HepG2 (cell line): Measurements from ENCODE around the gene DNAJB2. TPM values are rescaled to one million over a fixed set of nuclear protein-coding genes. Genes with fewer than 3 reads are reported as not detected.

ENCODE experiments used
- CEBPG ChIP-seq: IDR thresholded peaks from 2 replicates; pipeline ENCODE4 v1.6.1; 2016
- FLYWCH1 ChIP-seq: sonication (generic); formaldehyde crosslinking; IDR thresholded peaks from 2 replicates; pipeline ENCODE4 v1.8.1; 2023; ENCODE audit warnings: mild to moderate bottlenecking, missing genetic modification reagents
- HOXA5 ChIP-seq: sonication (generic); formaldehyde crosslinking; IDR thresholded peaks from 2 replicates; pipeline ENCODE4 v1.4.0; 2020; ENCODE audit warnings: missing genetic modification reagents
- KAT2B ChIP-seq: fragments of 150-350 bp; IDR thresholded peaks from 2 replicates; pipeline ENCODE4 v1.6.1; 2014; ENCODE audit warnings: low read depth, low read length, borderline replicate concordance
- NFE2 ChIP-seq: sonication (generic); formaldehyde crosslinking; IDR thresholded peaks from 2 replicates; pipeline ENCODE4 v1.4.0; 2020; ENCODE audit warnings: missing genetic modification reagents
- NKX3-1 ChIP-seq: sonication (generic); formaldehyde crosslinking; IDR thresholded peaks from 2 replicates; pipeline ENCODE4 v1.5.0; 2020; ENCODE audit warnings: missing genetic modification reagents
- SAP130 ChIP-seq: IDR thresholded peaks from 2 replicates; pipeline ENCODE4 v1.6.1; 2016; ENCODE audit warnings: low read depth
- SP2 ChIP-seq: sonication (generic); formaldehyde crosslinking; IDR thresholded peaks from 2 replicates; pipeline ENCODE4 v1.5.1; 2020; ENCODE audit warnings: mild to moderate bottlenecking, missing genetic modification reagents
- THAP8 ChIP-seq: sonication (generic); formaldehyde crosslinking; IDR thresholded peaks from 2 replicates; pipeline ENCODE4 v1.5.1; 2020; ENCODE audit warnings: missing genetic modification reagents, mild to moderate bottlenecking, borderline replicate concordance
- THAP9 ChIP-seq: sonication (generic); formaldehyde crosslinking; IDR thresholded peaks from 2 replicates; pipeline ENCODE4; 2020; ENCODE audit warnings: missing genetic modification reagents, mild to moderate bottlenecking, borderline replicate concordance
- YY1 ChIP-seq: IDR thresholded peaks from 2 replicates; pipeline ENCODE4 v1.6.1; 2011; ENCODE audit warnings: low read length, low read depth, moderate library complexity, mild to moderate bottlenecking; ENCODE audit not compliant: insufficient read depth, insufficient replicate concordance
- ZFP82 ChIP-seq: sonication (generic); formaldehyde crosslinking; IDR thresholded peaks from 2 replicates; pipeline ENCODE4 v1.5.1; 2020; ENCODE audit warnings: mild to moderate bottlenecking, missing genetic modification reagents, borderline replicate concordance
- ZNF230 ChIP-seq: sonication (generic); formaldehyde crosslinking; IDR thresholded peaks from 2 replicates; pipeline ENCODE4 v1.4.0; 2020; ENCODE audit warnings: mild to moderate bottlenecking, missing genetic modification reagents
- ZNF256 ChIP-seq: sonication (generic); formaldehyde crosslinking; conservative IDR thresholded peaks from 2 replicates; pipeline ENCODE4 v1.4.0; 2020; ENCODE audit warnings: missing genetic modification reagents
- ZNF543 ChIP-seq: sonication (generic); formaldehyde crosslinking; IDR thresholded peaks from 2 replicates; pipeline ENCODE4 v1.4.0; 2020; ENCODE audit warnings: mild to moderate bottlenecking, missing genetic modification reagents
- polyA plus RNA-seq, 8 experiments: library from polyadenylated mRNA; depleted of rRNA in 3 of 8; stranded (reverse) in 7 of 8; unstranded in 1 of 8; fragments of >200 nt; fragmentation: Illumina TruSeq in 4 of 8; extraction: Trizol in 4 of 8; gene quantifications; 2 replicates each; pipeline versions ENCODE4 v1.2.1 to v1.2.3, GENCODE V29; 2011 to 2016; ENCODE audit warnings: low read depth in 4 of 8, missing spikeins in 1 of 8, mixed read lengths in 1 of 8; ENCODE audit not compliant: insufficient read depth in 1 of 8
- total RNA-seq, 5 experiments: library from RNA; depleted of rRNA; stranded (reverse); fragments of >200 nt; fragmentation: Illumina TruSeq; extraction: Trizol; gene quantifications; 2 replicates each; pipeline ENCODE4 v1.2.3, GENCODE V29; 2016; ENCODE audit warnings: low read depth in 1 of 5
- TF ChIP-seq, protein P1 (sequence below): sonication (generic); formaldehyde crosslinking; IDR thresholded peaks from 2 replicates; pipeline ENCODE4 v1.4.0; 2020; ENCODE audit warnings: mild to moderate bottlenecking, missing genetic modification reagents, borderline replicate concordance
- TF ChIP-seq, protein P2 (sequence below): sonication (generic); formaldehyde crosslinking; IDR thresholded peaks from 2 replicates; pipeline ENCODE4 v1.4.0; 2020; ENCODE audit warnings: mild to moderate bottlenecking, missing genetic modification reagents

The DNAJB2 gene
- total and polyA plus RNA-seq, 2 of the 13 experiments (the other 11 are each of a cell fraction or from before 2014, with no cell fraction given): 21.3 to 31.1 TPM

DNA sequence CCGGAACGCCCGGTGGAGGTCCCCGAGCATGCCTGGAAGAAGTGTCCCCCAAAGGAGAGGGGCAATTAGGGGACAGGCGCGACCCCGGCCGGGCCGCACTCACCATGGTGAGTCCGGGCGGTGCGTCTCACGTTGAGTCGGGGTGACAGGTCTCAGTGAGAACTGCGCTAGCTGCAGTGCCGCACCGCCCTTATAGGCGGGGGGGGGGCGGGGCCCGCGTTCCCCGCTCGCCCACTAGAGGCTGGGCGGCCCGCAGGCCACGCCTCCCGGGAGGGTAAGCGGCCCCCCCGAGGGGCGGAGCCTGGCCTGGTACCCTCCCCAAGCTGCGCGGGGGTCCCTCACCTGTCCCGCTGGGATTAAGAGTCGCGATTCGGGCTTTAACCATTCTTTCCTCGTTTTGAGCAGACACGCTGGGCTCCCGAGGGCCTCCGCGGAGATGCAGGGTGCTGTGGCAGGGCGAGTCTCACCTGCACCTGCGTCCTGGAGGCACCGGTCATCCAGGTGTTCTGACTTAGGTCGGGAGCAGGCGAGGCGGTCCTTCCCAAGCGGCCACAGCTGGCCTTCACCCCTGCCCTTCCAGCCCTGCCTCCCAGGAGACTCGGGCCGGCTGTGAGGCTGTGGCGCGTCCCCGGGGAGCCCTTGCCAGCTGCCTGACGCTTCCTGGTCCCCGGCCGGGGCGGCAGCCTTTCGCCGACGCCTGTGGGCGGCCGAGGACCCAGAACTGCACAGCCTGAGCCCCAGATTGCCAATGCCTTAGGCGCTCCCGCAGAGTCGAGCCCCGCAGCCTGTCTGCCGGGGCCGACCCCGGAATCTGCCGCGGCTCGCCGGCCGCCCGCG lies 25.2 kb upstream of the DNAJB2 start, which contains the start of gene TUBA4A (continued):
- TF ChIP-seq, protein P1, sequence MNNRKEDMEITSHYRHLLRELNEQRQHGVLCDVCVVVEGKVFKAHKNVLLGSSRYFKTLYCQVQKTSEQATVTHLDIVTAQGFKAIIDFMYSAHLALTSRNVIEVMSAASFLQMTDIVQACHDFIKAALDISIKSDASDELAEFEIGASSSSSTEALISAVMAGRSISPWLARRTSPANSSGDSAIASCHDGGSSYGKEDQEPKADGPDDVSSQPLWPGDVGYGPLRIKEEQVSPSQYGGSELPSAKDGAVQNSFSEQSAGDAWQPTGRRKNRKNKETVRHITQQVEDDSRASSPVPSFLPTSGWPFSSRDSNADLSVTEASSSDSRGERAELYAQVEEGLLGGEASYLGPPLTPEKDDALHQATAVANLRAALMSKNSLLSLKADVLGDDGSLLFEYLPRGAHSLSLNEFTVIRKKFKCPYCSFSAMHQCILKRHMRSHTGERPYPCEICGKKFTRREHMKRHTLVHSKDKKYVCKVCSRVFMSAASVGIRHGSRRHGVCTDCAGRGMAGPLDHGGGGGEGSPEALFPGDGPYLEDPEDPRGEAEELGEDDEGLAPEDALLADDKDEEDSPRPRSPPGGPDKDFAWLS (CRISPR knock-in tag): peak; percentile 88
- TF ChIP-seq YY1 (peak; percentile 54), NFE2 (CRISPR knock-in tag) (no peak), KAT2B (no peak), SP2 (CRISPR knock-in tag) (no peak), ZNF256 (CRISPR knock-in tag) (no peak), ZFP82 (CRISPR knock-in tag) (no peak), THAP8 (CRISPR knock-in tag) (no peak), CEBPG (CRISPR knock-in tag) (no peak), ZNF543 (CRISPR knock-in tag) (0 out of 2 replicates have a peak, but pooled peaks have one; percentile 47), SAP130 (CRISPR knock-in tag) (peak; percentile 61), FLYWCH1 (CRISPR knock-in tag) (no peak), ZNF230 (CRISPR knock-in tag) (no peak; the same call in 1 of the 2 replicates), THAP9 (CRISPR knock-in tag) (no peak; the same call in 1 of the 2 replicates), NKX3-1 (CRISPR knock-in tag) (0 out of 2 replicates have a peak, but pooled peaks have one; percentile 21), HOXA5 (CRISPR knock-in tag) (0 out of 2 replicates have a peak, but pooled peaks have one; percentile 49)
- TF ChIP-seq, protein P2, sequence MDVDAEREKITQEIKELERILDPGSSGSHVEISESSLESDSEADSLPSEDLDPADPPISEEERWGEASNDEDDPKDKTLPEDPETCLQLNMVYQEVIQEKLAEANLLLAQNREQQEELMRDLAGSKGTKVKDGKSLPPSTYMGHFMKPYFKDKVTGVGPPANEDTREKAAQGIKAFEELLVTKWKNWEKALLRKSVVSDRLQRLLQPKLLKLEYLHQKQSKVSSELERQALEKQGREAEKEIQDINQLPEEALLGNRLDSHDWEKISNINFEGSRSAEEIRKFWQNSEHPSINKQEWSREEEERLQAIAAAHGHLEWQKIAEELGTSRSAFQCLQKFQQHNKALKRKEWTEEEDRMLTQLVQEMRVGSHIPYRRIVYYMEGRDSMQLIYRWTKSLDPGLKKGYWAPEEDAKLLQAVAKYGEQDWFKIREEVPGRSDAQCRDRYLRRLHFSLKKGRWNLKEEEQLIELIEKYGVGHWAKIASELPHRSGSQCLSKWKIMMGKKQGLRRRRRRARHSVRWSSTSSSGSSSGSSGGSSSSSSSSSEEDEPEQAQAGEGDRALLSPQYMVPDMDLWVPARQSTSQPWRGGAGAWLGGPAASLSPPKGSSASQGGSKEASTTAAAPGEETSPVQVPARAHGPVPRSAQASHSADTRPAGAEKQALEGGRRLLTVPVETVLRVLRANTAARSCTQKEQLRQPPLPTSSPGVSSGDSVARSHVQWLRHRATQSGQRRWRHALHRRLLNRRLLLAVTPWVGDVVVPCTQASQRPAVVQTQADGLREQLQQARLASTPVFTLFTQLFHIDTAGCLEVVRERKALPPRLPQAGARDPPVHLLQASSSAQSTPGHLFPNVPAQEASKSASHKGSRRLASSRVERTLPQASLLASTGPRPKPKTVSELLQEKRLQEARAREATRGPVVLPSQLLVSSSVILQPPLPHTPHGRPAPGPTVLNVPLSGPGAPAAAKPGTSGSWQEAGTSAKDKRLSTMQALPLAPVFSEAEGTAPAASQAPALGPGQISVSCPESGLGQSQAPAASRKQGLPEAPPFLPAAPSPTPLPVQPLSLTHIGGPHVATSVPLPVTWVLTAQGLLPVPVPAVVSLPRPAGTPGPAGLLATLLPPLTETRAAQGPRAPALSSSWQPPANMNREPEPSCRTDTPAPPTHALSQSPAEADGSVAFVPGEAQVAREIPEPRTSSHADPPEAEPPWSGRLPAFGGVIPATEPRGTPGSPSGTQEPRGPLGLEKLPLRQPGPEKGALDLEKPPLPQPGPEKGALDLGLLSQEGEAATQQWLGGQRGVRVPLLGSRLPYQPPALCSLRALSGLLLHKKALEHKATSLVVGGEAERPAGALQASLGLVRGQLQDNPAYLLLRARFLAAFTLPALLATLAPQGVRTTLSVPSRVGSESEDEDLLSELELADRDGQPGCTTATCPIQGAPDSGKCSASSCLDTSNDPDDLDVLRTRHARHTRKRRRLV (CRISPR knock-in tag): no peak
